HCT116 (cell line): ENCODE data around the gene EVI5L. TPM values are rescaled to one million over a fixed set of nuclear protein-coding genes. Genes with fewer than 3 reads are reported as not detected.

Source experiments
- ATAC-seq: fragments of 200-7000 bp; cut with Tn5 transposase; 2 replicates; pipeline ENCODE4 v1.9.1; 2020; ENCODE audit warnings: mild to moderate bottlenecking, moderate library complexity
- BruUV-seq: library from RNA; stranded (reverse); fragments of 400-500 nt; replicated peaks from 2 replicates; lab custom pipeline; 2021; lab: Mats Ljungman, UMichigan
- CTCF ChIA-PET: fragments of 300-600 bp; sonication (Branson Sonifier 250); formaldehyde crosslinking; loops from one replicate; lab custom pipeline; 2021; ENCODE audit warnings: antibody characterized with exemption; lab: Charles Lee
- POLR2A ChIA-PET: fragments of 300-600, 350-600 bp; sonication (Branson Sonifier 250); formaldehyde crosslinking; loops from one replicate; lab custom pipeline; 2021; ENCODE audit warnings: antibody characterized with exemption; lab: Charles Lee
- RAD21 ChIA-PET, 2 experiments: fragments of 300-600 bp; sonication (Branson Sonifier 250); formaldehyde crosslinking; loops; one replicate each; lab custom pipeline; 2023; ENCODE audit warnings: low total read pairs in 2 of 2; ENCODE audit not compliant: uncharacterized antibody in 2 of 2, unreplicated experiment in 2 of 2, low non-redundant PET in 1 of 2; lab: Charles Lee
- DNase-seq: peaks from one replicate; pipeline ENCODE4 v3.0.0-alpha.2; 2010; ENCODE audit warnings: low read depth, low spot score
- H2AFZ ChIP-seq: fragments of 200-600 bp; shearing (Covaris generic), sonication (generic); 2 replicates; pipeline ENCODE4 v1.6.1; 2017; ENCODE audit warnings: low read depth, mixed run types, mixed read lengths, antibody characterized with exemption, low read length; ENCODE audit not compliant: poor library complexity, severe bottlenecking
- H3K27ac ChIP-seq: 2 replicates; pipeline ENCODE4 v1.5.1; 2012; ENCODE audit warnings: low read depth, low read length
- H3K27me3 ChIP-seq: fragments of 200-600 bp; sonication (generic); 2 replicates; pipeline ENCODE4 v1.6.1; 2016; ENCODE audit warnings: mixed run types, low read length, mixed read lengths; ENCODE audit not compliant: insufficient read depth
- H3K36me3 ChIP-seq, 2 experiments: fragments of 200-500 bp in 1 of 2; fragments of 200-600 bp in 1 of 2; sonication (Bioruptor generic) in 1 of 2; sonication (generic) in 1 of 2; 2 replicates each; pipeline versions ENCODE4 v1.5.1 to v1.6.1; 2014 to 2016; ENCODE audit warnings: low read length in 2 of 2, inconsistent platforms in 1 of 2, mixed read lengths in 1 of 2, mixed run types in 1 of 2; ENCODE audit not compliant: insufficient read depth in 2 of 2, control insufficient read depth in 1 of 2
- H3K4me1 ChIP-seq, 2 experiments: fragments of 200-600 bp in 1 of 2; sonication (generic) in 1 of 2; 2 replicates each; pipeline versions ENCODE4 v1.5.1 to v1.6.1; 2012 to 2017; ENCODE audit warnings: low read length in 2 of 2, inconsistent platforms in 1 of 2, mild to moderate bottlenecking in 1 of 2, mixed read lengths in 1 of 2, mixed run types in 1 of 2, moderate library complexity in 1 of 2; ENCODE audit not compliant: insufficient read depth in 2 of 2, control insufficient read depth in 1 of 2
- H3K4me2 ChIP-seq: fragments of 200-600 bp; sonication (generic); 2 replicates; pipeline ENCODE4 v1.6.1; 2017; ENCODE audit warnings: mixed run types, low read length, mixed read lengths
- H3K4me3 ChIP-seq, 2 experiments: fragments of 200-600 bp in 1 of 2; sonication (generic) in 1 of 2; replicated peaks in 1 of 2; 2 replicates each; pipeline ENCODE4 v1.5.1; 2011 to 2016; ENCODE audit warnings: low read length in 2 of 2, control low read depth in 1 of 2, low read depth in 1 of 2, mild to moderate bottlenecking in 1 of 2, mixed read lengths in 1 of 2, mixed run types in 1 of 2
- H3K79me2 ChIP-seq: fragments of 200-600 bp; sonication (generic); 2 replicates; pipeline ENCODE4 v1.6.1; 2017; ENCODE audit warnings: mild to moderate bottlenecking, mixed run types, low read length, moderate library complexity, mixed read lengths; ENCODE audit not compliant: insufficient read depth
- H3K9ac ChIP-seq: fragments of 200-600 bp; sonication (generic); 2 replicates; pipeline ENCODE4 v1.6.1; 2016; ENCODE audit warnings: low read length, mixed read lengths
- H3K9me2 ChIP-seq: fragments of 200-600 bp; sonication (generic), shearing (Covaris generic); 2 replicates; pipeline ENCODE4 v1.6.1; 2017; ENCODE audit warnings: mixed run types, mild to moderate bottlenecking, moderate library complexity; ENCODE audit not compliant: insufficient read depth
- H3K9me3 ChIP-seq, 2 experiments: fragments of 200-500 bp in 1 of 2; fragments of 200-600 bp in 1 of 2; sonication (Bioruptor generic) in 1 of 2; sonication (generic) in 1 of 2; 2 replicates each; pipeline ENCODE4 v1.6.1; 2014 to 2017; ENCODE audit warnings: low read length in 2 of 2, mixed read lengths in 2 of 2, inconsistent platforms in 1 of 2, low read depth in 1 of 2, mild to moderate bottlenecking in 1 of 2, mixed run types in 1 of 2, moderate library complexity in 1 of 2; ENCODE audit not compliant: control insufficient read depth in 1 of 2, insufficient read depth in 1 of 2
- H4K20me1 ChIP-seq: fragments of 200-600 bp; sonication (generic), shearing (Covaris generic); 2 replicates; pipeline ENCODE4 v1.6.1; 2017; ENCODE audit warnings: mixed run types, mild to moderate bottlenecking, moderate library complexity; ENCODE audit not compliant: insufficient read depth
- CEBPB ChIP-seq: IDR thresholded peaks from 2 replicates; pipeline ENCODE4 v1.6.1; 2012; ENCODE audit warnings: low read depth
- EGR1 ChIP-seq: IDR thresholded peaks from 2 replicates; pipeline ENCODE4 v1.6.1; 2012; ENCODE audit warnings: low read depth
- FOSL1 ChIP-seq: IDR thresholded peaks from 2 replicates; pipeline ENCODE4 v1.6.1; 2012; ENCODE audit warnings: low read depth
- JUND ChIP-seq: IDR thresholded peaks from 2 replicates; pipeline ENCODE4 v1.6.1; 2012
- POLR2A ChIP-seq: IDR thresholded peaks from 2 replicates; pipeline ENCODE4 v1.7.0; 2011; ENCODE audit warnings: borderline replicate concordance; ENCODE audit not compliant: insufficient read depth, insufficient read length; ENCODE audit errors: extremely low read depth
- RAD21 ChIP-seq: IDR thresholded peaks from 2 replicates; pipeline ENCODE4 v1.6.1; 2012; ENCODE audit warnings: low read depth, mild to moderate bottlenecking
- SIN3A ChIP-seq: IDR thresholded peaks from 2 replicates; pipeline ENCODE4 v1.6.1; 2012; ENCODE audit warnings: low read depth
- SP1 ChIP-seq: IDR thresholded peaks from 2 replicates; pipeline ENCODE4 v1.6.1; 2012; ENCODE audit warnings: low read depth
- SRF ChIP-seq: IDR thresholded peaks from 2 replicates; pipeline ENCODE4 v1.6.1; 2012; ENCODE audit warnings: low read depth
- ZNF274 ChIP-seq: fragments of 200-500 bp; sonication (Bioruptor generic); IDR thresholded peaks from 2 replicates; pipeline ENCODE4 v1.6.1; 2014; ENCODE audit warnings: mild to moderate bottlenecking, low read depth, low read length, inconsistent platforms
- intact Hi-C: fragments of 100-400 bp; cut with micrococcal nuclease; formaldehyde crosslinking; loops from 2 replicates; pipeline ENCODE4 v1.10.0; 2022
- total RNA-seq: library from RNA; stranded (reverse); gene quantifications from one replicate; pipeline ENCODE4 v1.2.1, GENCODE V29; 2021; ENCODE audit not compliant: unreplicated experiment
- TF ChIP-seq, protein P1 (sequence below): IDR thresholded peaks from 2 replicates; pipeline ENCODE4 v1.6.1; 2012; ENCODE audit warnings: low read depth
- TF ChIP-seq, protein P2 (sequence below): IDR thresholded peaks from 2 replicates; pipeline ENCODE4 v1.6.1; 2011; ENCODE audit warnings: mild to moderate bottlenecking, low read length, moderate library complexity; ENCODE audit not compliant: insufficient replicate concordance; ENCODE audit errors: extremely low read depth
- TF ChIP-seq, protein P3 (sequence below): IDR thresholded peaks from 2 replicates; pipeline ENCODE4 v1.6.1; 2012
- TF ChIP-seq, protein P4 (sequence below): IDR thresholded peaks from 2 replicates; pipeline ENCODE4 v1.6.1; 2012

The EVI5L gene
- total RNA-seq, 1 experiment from 2014 or later = 15.0 TPM

DNA sequence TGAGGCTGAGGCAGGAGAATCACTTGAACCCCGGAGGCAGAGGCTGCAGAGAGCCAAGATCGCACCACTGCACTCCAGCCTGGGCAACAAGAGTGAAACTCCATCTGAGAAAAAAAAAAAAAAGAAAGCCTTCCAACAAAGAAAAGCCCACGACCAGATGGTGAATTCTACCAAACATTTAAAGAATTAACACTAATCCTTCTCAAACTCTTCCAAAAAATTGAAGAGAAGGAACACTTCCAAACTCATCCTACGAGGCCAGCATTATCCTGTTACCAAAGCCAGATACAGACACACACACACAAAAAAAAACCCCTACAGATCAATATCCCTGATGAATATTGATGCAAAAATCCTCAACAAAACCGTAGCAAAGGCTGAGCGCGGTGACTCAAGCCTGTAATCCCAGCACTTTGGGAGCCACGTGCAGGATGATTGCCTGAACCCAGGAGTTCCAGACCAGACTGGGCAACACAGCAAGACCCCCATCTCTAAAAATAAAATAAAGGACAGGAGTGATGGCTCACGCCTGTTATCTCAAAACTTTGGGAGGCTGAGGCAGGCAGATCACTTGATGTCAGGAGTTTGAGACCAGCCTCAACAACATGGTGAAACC is 6.2 kb upstream of the EVI5L start:
- no peak for DNase-seq
- no peaks in the 10 kb centered on the region for H3K36me3 ChIP-seq
- no TSS peak for BruUV-seq
- no peak overlapping the region for H2AFZ ChIP-seq
- H3K9me3 ChIP-seq = peaks cover 0 to 1% of the 10 kb centered on the region in 2 experiments; a peak in 2 of 4 replicates
- no peak overlapping the region for H3K27ac ChIP-seq
- no peak for TF ChIP-seq FOSL1
- TF ChIP-seq ZNF274 = no peak
- TF ChIP-seq, protein P1, sequence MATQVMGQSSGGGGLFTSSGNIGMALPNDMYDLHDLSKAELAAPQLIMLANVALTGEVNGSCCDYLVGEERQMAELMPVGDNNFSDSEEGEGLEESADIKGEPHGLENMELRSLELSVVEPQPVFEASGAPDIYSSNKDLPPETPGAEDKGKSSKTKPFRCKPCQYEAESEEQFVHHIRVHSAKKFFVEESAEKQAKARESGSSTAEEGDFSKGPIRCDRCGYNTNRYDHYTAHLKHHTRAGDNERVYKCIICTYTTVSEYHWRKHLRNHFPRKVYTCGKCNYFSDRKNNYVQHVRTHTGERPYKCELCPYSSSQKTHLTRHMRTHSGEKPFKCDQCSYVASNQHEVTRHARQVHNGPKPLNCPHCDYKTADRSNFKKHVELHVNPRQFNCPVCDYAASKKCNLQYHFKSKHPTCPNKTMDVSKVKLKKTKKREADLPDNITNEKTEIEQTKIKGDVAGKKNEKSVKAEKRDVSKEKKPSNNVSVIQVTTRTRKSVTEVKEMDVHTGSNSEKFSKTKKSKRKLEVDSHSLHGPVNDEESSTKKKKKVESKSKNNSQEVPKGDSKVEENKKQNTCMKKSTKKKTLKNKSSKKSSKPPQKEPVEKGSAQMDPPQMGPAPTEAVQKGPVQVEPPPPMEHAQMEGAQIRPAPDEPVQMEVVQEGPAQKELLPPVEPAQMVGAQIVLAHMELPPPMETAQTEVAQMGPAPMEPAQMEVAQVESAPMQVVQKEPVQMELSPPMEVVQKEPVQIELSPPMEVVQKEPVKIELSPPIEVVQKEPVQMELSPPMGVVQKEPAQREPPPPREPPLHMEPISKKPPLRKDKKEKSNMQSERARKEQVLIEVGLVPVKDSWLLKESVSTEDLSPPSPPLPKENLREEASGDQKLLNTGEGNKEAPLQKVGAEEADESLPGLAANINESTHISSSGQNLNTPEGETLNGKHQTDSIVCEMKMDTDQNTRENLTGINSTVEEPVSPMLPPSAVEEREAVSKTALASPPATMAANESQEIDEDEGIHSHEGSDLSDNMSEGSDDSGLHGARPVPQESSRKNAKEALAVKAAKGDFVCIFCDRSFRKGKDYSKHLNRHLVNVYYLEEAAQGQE = no peak
- no peak for TF ChIP-seq RAD21
- no peak for TF ChIP-seq SP1
- TF ChIP-seq, protein P2, sequence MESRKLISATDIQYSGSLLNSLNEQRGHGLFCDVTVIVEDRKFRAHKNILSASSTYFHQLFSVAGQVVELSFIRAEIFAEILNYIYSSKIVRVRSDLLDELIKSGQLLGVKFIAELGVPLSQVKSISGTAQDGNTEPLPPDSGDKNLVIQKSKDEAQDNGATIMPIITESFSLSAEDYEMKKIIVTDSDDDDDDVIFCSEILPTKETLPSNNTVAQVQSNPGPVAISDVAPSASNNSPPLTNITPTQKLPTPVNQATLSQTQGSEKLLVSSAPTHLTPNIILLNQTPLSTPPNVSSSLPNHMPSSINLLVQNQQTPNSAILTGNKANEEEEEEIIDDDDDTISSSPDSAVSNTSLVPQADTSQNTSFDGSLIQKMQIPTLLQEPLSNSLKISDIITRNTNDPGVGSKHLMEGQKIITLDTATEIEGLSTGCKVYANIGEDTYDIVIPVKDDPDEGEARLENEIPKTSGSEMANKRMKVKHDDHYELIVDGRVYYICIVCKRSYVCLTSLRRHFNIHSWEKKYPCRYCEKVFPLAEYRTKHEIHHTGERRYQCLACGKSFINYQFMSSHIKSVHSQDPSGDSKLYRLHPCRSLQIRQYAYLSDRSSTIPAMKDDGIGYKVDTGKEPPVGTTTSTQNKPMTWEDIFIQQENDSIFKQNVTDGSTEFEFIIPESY = no peak
- TF ChIP-seq CEBPB = no peak
- no peak for TF ChIP-seq SRF
- TF ChIP-seq, protein P3, sequence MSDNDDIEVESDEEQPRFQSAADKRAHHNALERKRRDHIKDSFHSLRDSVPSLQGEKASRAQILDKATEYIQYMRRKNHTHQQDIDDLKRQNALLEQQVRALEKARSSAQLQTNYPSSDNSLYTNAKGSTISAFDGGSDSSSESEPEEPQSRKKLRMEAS = no peak
- TF ChIP-seq EGR1 = no peak
- TF ChIP-seq, protein P4, sequence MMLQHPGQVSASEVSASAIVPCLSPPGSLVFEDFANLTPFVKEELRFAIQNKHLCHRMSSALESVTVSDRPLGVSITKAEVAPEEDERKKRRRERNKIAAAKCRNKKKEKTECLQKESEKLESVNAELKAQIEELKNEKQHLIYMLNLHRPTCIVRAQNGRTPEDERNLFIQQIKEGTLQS = no peak
- TF ChIP-seq JUND = no peak
- no peak for TF ChIP-seq SIN3A
- TF ChIP-seq POLR2A = no peak
- no peak overlapping the region for H3K4me2 ChIP-seq
- POLR2A ChIA-PET = no interaction called here
- H3K9me2 ChIP-seq = no peaks in the 10 kb centered on the region
- ATAC-seq = no peak
- intact Hi-C loops = no loop called here
- RAD21 ChIA-PET = no interaction called here
- no peaks in the 10 kb centered on the region for H4K20me1 ChIP-seq
- H3K9ac ChIP-seq = no peak overlapping the region
- no peaks in the 10 kb centered on the region for H3K27me3 ChIP-seq
- no peaks in the 10 kb centered on the region for H3K79me2 ChIP-seq
- no peak overlapping the region for H3K4me3 ChIP-seq
- CTCF ChIA-PET = no interaction called here
- H3K4me1 ChIP-seq = peaks cover 2 to 4% of the 10 kb centered on the region in 2 experiments
